Psoas muscle (tissue), 8 donors: ENCODE measurements around the gene SYN1. TPM values are rescaled to one million over a fixed set of nuclear protein-coding genes. Genes with fewer than 3 reads are reported as not detected.

Experiments used
- ATAC-seq, 4 donors: fragments of 200-7000 bp; cut with Tn5 transposase; one replicate each; pipeline ENCODE4 v1.9.1; 2020; ENCODE audit warnings: moderate library complexity in 3 of 4, mild to moderate bottlenecking in 2 of 4
- DNase-seq, 2 donors: peaks; one replicate each; pipeline ENCODE4 v3.0.0-alpha.2; 2020
- H3K27ac ChIP-seq: fragments of 200-600 bp; one replicate; pipeline ENCODE4 v1.8.0; 2022
- H3K27me3 ChIP-seq, 3 donors: fragments of 200-600 bp in 1 of 3; one replicate each; pipeline versions ENCODE4 v1.6.1 to v1.8.0; 2013 to 2022; ENCODE audit warnings: low read length in 2 of 3, mild to moderate bottlenecking in 2 of 3, moderate library complexity in 1 of 3; ENCODE audit not compliant: insufficient read depth in 3 of 3
- H3K36me3 ChIP-seq, 2 donors: fragments of 200-600 bp in 1 of 2; one replicate each; pipeline versions ENCODE4 v1.6.1 to v1.8.0; 2013 to 2022; ENCODE audit warnings: low read depth in 1 of 2, mild to moderate bottlenecking in 1 of 2, moderate library complexity in 1 of 2; ENCODE audit not compliant: insufficient read depth in 1 of 2
- H3K4me1 ChIP-seq: fragments of 200-600 bp; one replicate; pipeline ENCODE4 v1.8.0; 2022
- H3K4me3 ChIP-seq: fragments of 200-600 bp; one replicate; pipeline ENCODE4 v1.8.0; 2022; ENCODE audit warnings: mild to moderate bottlenecking
- H3K9me3 ChIP-seq: fragments of 200-600 bp; one replicate; pipeline ENCODE4 v1.8.0; 2022
- CTCF ChIP-seq: fragments of 200-600 bp; IDR thresholded peaks from one replicate; pipeline ENCODE4 v1.8.0; 2022; ENCODE audit warnings: antibody characterized with exemption
- WGBS, 3 donors: extraction: QIAGEN DNeasy Blood & Tissue Kit; methylation state at CpG; one replicate each; pipeline versions ENCODE4 v1.1.6 to v1.1.7; 2013; 5-methylcytosine and 5-hydroxymethylcytosine counted together
- intact Hi-C, 2 donors: fragments of 100-400 bp; cut with DNase I; formaldehyde crosslinking; loops; one replicate each; pipeline versions ENCODE4 v1.11.0 to v1.14.2; 2022
- polyA plus RNA-seq, 3 donors: library from polyadenylated mRNA; stranded (reverse); fragments of 200-250 nt; gene quantifications; one replicate each; pipeline ENCODE4 v1.2.3, GENCODE V29; 2013
- total RNA-seq, 4 donors: library from RNA; stranded (reverse); fragmentation: NEBNext Ultra II Directional in 2 of 4; extraction: Animal tissue kit (Norgen Biotek cat#: 25700) in 2 of 4; gene quantifications; one replicate each; pipeline versions ENCODE4 v1.2.1 to v1.2.4, GENCODE V29; 2021 to 2023
- donor health status: healthy with polysubstance abuse.
- donor health status: DM: no; HTN: no; CAD: no; lungs with moderate emphysema.
- donor health status: Bipolar disorder and iron deficiency.
- donor health status: healthy.
- donor health status: DM: yes; HTN: yes; CAD: no.
- donor health status: DM: no; HTN: no; CAD: no.
- donor health status: DM: no; HTN: no; CAD: no.
- donor health status: DM: yes; HTN: yes; CAD: no.

The SYN1 gene
- total and polyA plus RNA-seq, 7 donors, result 0.80 to 7.0 (median 2.3) TPM

DNA sequence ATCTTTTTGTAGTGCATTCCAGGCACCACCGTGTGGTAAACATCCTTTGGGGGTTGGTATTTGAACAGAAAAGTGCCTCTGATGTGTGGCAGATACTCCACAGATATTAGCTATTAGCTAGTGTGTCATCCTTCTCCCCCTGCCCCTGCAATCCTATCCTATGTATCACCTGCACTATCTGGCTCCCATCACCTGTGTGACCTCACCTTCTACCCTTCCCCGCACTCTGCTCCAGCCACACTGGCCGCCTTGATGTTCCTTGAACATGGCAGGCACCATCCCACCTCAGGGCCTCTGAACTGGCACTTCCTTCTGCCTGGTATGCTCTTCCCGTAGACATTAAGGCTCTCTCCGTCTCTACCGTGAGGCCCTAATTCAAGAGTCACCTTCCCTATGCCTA, 27.0 kb upstream of the SYN1 start:
- intact Hi-C loops, result no loop called here
- no peaks in the 10 kb centered on the region for H3K9me3 ChIP-seq
- H3K4me1 ChIP-seq, result peaks cover 7% of the 10 kb centered on the region
- H3K27ac ChIP-seq, result no peak overlapping the region
- H3K27me3 ChIP-seq, result no peaks in the 10 kb centered on the region
- DNase-seq (no peak), ATAC-seq (no peak)
- peaks cover 0 to 12% of the 10 kb centered on the region in 2 donors for H3K36me3 ChIP-seq
- WGBS, 3 donors, result 71 to 80% (median 78%) methylated on average over 6 of the region's 6 CpGs
- no peak overlapping the region for H3K4me3 ChIP-seq
- no peak for TF ChIP-seq CTCF

DNA sequence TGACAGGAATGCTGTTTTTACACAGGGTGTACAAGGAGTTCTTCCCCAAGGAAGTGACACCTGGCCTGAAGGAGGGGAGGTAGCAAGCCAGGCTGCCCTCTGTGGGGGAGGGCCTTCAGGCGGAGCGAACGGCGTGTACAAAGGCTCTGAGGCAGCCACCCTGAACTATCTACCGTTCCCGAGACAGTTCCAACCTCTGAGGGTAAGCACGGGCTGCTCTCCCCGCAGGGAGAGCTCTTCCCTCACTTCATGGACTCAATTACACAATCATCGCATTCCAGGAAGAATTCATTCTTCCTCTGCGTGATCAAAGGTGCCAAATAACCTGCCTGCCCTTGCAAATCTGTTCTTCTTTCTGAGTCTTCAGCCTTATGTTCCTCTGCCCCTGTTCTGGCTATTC, 25.9 kb upstream of the SYN1 start:
- no peaks in the 10 kb centered on the region for H3K27me3 ChIP-seq
- no peak for TF ChIP-seq CTCF
- peaks cover 0 to 21% of the 10 kb centered on the region in 2 donors for H3K36me3 ChIP-seq
- ATAC-seq, result no peak
- DNase-seq, result no peak
- no peak overlapping the region for H3K4me3 ChIP-seq
- H3K9me3 ChIP-seq, result no peaks in the 10 kb centered on the region
- peaks cover 4% of the 10 kb centered on the region for H3K4me1 ChIP-seq
- WGBS, 3 donors, result 75 to 80% (median 77%) methylated on average over 7 to 10 of the region's 10 CpGs
- intact Hi-C loops, result loop anchor here in 1 of 2 donors (2.0 kb wide), 1 partner anchor 81 kb away; no protein-coding TSS in a partner anchor
- no peak overlapping the region for H3K27ac ChIP-seq

DNA sequence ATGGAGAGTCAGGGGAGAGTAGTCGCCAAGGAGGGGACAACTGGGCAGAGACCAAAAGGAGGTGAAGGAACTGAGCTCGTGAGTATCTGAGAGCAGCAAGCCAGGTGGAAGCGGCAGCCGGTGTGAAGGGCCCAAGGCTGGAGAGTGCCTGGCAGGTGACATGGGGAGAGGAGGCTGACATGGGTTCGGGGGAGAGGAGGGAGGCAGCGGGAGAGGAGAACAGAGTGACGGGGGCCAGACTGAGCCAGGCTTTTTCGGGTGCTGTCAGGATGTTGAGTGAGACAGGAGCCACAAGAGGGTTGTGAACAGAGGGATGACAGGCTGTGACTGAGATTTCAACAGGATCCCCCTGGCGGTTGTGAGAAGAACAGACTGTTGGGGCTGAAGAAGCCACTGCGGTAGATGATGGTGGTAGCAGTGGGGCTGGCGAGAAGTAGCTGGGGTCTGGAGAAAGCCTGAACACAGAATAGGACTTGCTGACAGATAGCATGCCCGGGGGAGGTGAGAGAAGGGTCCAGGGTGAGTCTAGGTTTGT, 25.0 kb upstream of the SYN1 start:
- ATAC-seq (peak; percentile 50 to 56 (median 53)), DNase-seq (no peak)
- intact Hi-C loops, result loop anchor here in 1 of 2 donors (2.0 kb wide), 1 partner anchor 80 kb away; no protein-coding TSS in a partner anchor
- 56 to 67% (median 65%) methylated on average over 11 to 12 of the region's 12 CpGs for WGBS, 3 donors
- H3K27me3 ChIP-seq, result no peaks in the 10 kb centered on the region
- TF ChIP-seq CTCF, result no peak
- no peaks in the 10 kb centered on the region for H3K9me3 ChIP-seq
- H3K4me1 ChIP-seq, result peaks cover 4% of the 10 kb centered on the region
- H3K4me3 ChIP-seq, result no peak overlapping the region
- H3K27ac ChIP-seq, result no peak overlapping the region
- peaks cover 0 to 28% of the 10 kb centered on the region in 2 donors for H3K36me3 ChIP-seq

GRCh38 chrX:47643926-47644325, 24.3 kb upstream of the SYN1 start:
- Histone ChIP-seq H3K4me1 (peaks cover 4% of the 10 kb centered on the region), H3K27me3 (no peaks in the 10 kb centered on the region), H3K27ac (no peak overlapping the region), H3K36me3 (peaks cover under 1 to 34% of the 10 kb centered on the region in 2 donors), H3K4me3 (no peak overlapping the region), H3K9me3 (no peaks in the 10 kb centered on the region)
- intact Hi-C loops, result loop anchor here in 1 of 2 donors (2.0 kb wide), 1 partner anchor 79 kb away; no protein-coding TSS in a partner anchor
- no peak for TF ChIP-seq CTCF
- no peak for DNase-seq
- ATAC-seq, result peak in 1 of 4 donors; percentile 43
- WGBS, 3 donors, result 24 to 42% (median 32%) methylated on average over 2 of the region's 2 CpGs

DNA sequence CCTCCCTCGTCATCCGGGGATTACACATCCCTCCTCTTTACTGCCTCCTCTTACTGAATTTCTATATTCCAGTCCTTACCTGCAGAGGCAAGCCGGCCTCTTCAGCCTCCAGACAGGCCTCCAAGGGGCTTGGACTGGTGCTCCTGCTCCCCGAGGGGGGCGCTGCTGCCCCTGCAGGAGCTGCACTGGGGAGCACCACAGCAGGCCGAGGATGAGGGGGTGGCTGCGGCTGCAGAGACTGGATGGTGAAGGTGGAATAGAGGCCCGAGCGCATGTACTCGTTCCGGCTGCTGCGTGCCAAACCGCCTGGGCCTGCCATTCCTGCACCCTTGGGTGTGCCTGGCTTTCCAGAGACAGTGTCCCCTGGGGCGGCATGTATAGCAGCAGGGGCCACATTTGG, 19.2 kb upstream of the SYN1 start:
- H3K4me3 ChIP-seq, result no peak overlapping the region
- no peaks in the 10 kb centered on the region for H3K9me3 ChIP-seq
- 88 to 92% (median 91%) methylated on average over 10 to 14 of the region's 14 CpGs for WGBS, 3 donors
- intact Hi-C loops, result no loop called here
- H3K4me1 ChIP-seq, result no peaks in the 10 kb centered on the region
- no peak overlapping the region for H3K27ac ChIP-seq
- DNase-seq, result no peak
- peaks cover 2 to 57% of the 10 kb centered on the region in 2 donors for H3K36me3 ChIP-seq
- ATAC-seq, result no peak
- H3K27me3 ChIP-seq, result no peaks in the 10 kb centered on the region
- TF ChIP-seq CTCF, result no peak
